Measurements from ENCODE around the gene LAT. TPM values are rescaled to one million over a fixed set of nuclear protein-coding genes. Genes with fewer than 3 reads are reported as not detected.
"Not testable (repeated sequence)": the region's sequence is repeated elsewhere in the genome, so short reads cannot be mapped to it uniquely, and the experiment has no call there.

The LAT gene
- total RNA-seq, 1 donor: 1.9 TPM

- no peak for DNase-seq (ENCODE audit: low read depth)
- H3K4me3 ChIP-seq (ENCODE audit: low read depth, low read length): no peak overlapping the region
- peak; percentile 38 for TF ChIP-seq CTCF (IDR thresholded peaks at IDR 0.05; ENCODE audit: insufficient read depth, low read length)
Measured at GRCh38 chr16:28977703-28978662, 6.9 kb upstream of the LAT start.

- DNase-seq (ENCODE audit: low read depth); H3K4me3 ChIP-seq (ENCODE audit: low read depth, low read length): not testable (repeated sequence)
Measured at GRCh38 chr16:28980330-28980729, 4.5 kb upstream of the LAT start.

GRCh38 chr16:28980929-28981328 lies 3.9 kb upstream of the LAT start:
- no peak for DNase-seq (ENCODE audit: low read depth)
- TF ChIP-seq CTCF (IDR thresholded peaks at IDR 0.05; ENCODE audit: insufficient read depth, low read length): no peak
- no peak overlapping the region for H3K4me3 ChIP-seq (ENCODE audit: low read depth, low read length)

GRCh38 chr16:28981517-28981916 lies 3.3 kb upstream of the LAT start:
- DNase-seq (ENCODE audit: low read depth): no peak
- TF ChIP-seq CTCF (IDR thresholded peaks at IDR 0.05; ENCODE audit: insufficient read depth, low read length): peak; percentile 78
- H3K4me3 ChIP-seq (ENCODE audit: low read depth, low read length): no peak overlapping the region

GRCh38 chr16:28982418-28982817 lies 2.4 kb upstream of the LAT start:
- TF ChIP-seq CTCF (IDR thresholded peaks at IDR 0.05; ENCODE audit: insufficient read depth, low read length): no peak
- no peak overlapping the region for H3K4me3 ChIP-seq (ENCODE audit: low read depth, low read length)
- DNase-seq (ENCODE audit: low read depth): no peak

- H3K4me3 ChIP-seq (ENCODE audit: low read depth, low read length): no peak overlapping the region
- DNase-seq (ENCODE audit: low read depth): no peak
- no peak for TF ChIP-seq CTCF (IDR thresholded peaks at IDR 0.05; ENCODE audit: insufficient read depth, low read length)
Measured at GRCh38 chr16:28982949-28983348, 1.9 kb upstream of the LAT start.

- H3K4me3 ChIP-seq (ENCODE audit: low read depth, low read length): no peak overlapping the region
- TF ChIP-seq CTCF (IDR thresholded peaks at IDR 0.05; ENCODE audit: insufficient read depth, low read length): no peak
- no peak for DNase-seq (ENCODE audit: low read depth)
Measured at GRCh38 chr16:28983644-28984043, 1.2 kb upstream of the LAT start.
